HepG2 (cell line): ENCODE results near the gene EAF1. TPM values are rescaled to one million over a fixed set of nuclear protein-coding genes. Genes with fewer than 3 reads are reported as not detected.

Source experiments
- ATAC-seq: fragments of 200-7000 bp; cut with Tn5 transposase; 3 replicates; pipeline ENCODE4 v1.9.1; 2020; ENCODE audit warnings: mild to moderate bottlenecking, moderate library complexity
- BruUV-seq: library from RNA; stranded (reverse); fragments of 400-500 nt; replicated peaks from 2 replicates; lab custom pipeline; 2021; lab: Mats Ljungman, UMichigan
- CTCF ChIA-PET: fragments of 300-600 bp; formaldehyde crosslinking; extraction: SDS; loops from one replicate; lab custom pipeline; 2021; ENCODE audit warnings: low total read pairs, inconsistent platforms, low intra/inter-chr PET ratio; lab: Yijun Ruan, JAX
- POLR2A ChIA-PET: fragments of 350-600 bp; sonication (Branson Sonifier 250); formaldehyde crosslinking; loops from one replicate; lab custom pipeline; 2020; ENCODE audit warnings: antibody characterized with exemption, inconsistent platforms; lab: Yijun Ruan, JAX
- DNase-seq: peaks from one replicate; pipeline ENCODE4 v3.0.0-alpha.2; 2015; ENCODE audit warnings: low spot score
- FAIRE-seq: peaks from 3 replicates; lab custom pipeline; 2011; peaks lifted over from hg19 to GRCh38; lab: Jason Lieb, UNC
- H2AFZ ChIP-seq: one replicate; pipeline ENCODE4 v1.6.1; 2011; ENCODE audit warnings: low read length, inconsistent platforms
- H3K27ac ChIP-seq: fragments of 300-600 bp; 3 replicates; pipeline ENCODE4 v1.8.0; 2011; ENCODE audit warnings: mixed run types, mild to moderate bottlenecking, mixed read lengths, low read length, inconsistent platforms; ENCODE audit not compliant: insufficient read depth; ENCODE audit errors: extremely low read length
- H3K27me3 ChIP-seq, 2 experiments: fragments of 200-600 bp in 1 of 2; 2 replicates in 1 of 2; 3 replicates in 1 of 2; pipeline versions ENCODE4 v1.6.0 to v1.8.0; 2011; ENCODE audit warnings: low read length in 2 of 2, mild to moderate bottlenecking in 2 of 2, moderate library complexity in 2 of 2, inconsistent platforms in 1 of 2; ENCODE audit not compliant: insufficient read depth in 2 of 2, control insufficient read depth in 1 of 2
- H3K36me3 ChIP-seq, 2 experiments: fragments of 200-600 bp in 1 of 2; replicated peaks in 1 of 2; 2 replicates in 1 of 2; 3 replicates in 1 of 2; pipeline versions ENCODE4 v1.5.1 to v1.8.0; 2011; ENCODE audit warnings: low read length in 2 of 2, inconsistent platforms in 1 of 2; ENCODE audit not compliant: insufficient read depth in 2 of 2, control insufficient read depth in 1 of 2
- H3K4me1 ChIP-seq: 2 replicates; pipeline ENCODE4 v1.5.1; 2012; ENCODE audit warnings: low read length, inconsistent platforms; ENCODE audit not compliant: insufficient read depth
- H3K4me2 ChIP-seq: 2 replicates; pipeline ENCODE4 v1.6.0; 2011; ENCODE audit warnings: low read depth, low read length, inconsistent platforms
- H3K4me3 ChIP-seq, 3 experiments: fragments of 200-600 bp in 1 of 3; sonication (generic), shearing (Covaris generic) in 1 of 3; replicated peaks in 1 of 3; 2 replicates each; pipeline ENCODE4 v1.5.1; 2011 to 2016; ENCODE audit warnings: low read length in 3 of 3, inconsistent platforms in 2 of 3, low read depth in 2 of 3, mild to moderate bottlenecking in 2 of 3, control low read depth in 1 of 3, mixed read lengths in 1 of 3; ENCODE audit not compliant: insufficient read depth in 1 of 3
- H3K79me2 ChIP-seq: one replicate; pipeline ENCODE4 v1.6.1; 2011; ENCODE audit warnings: low read length, inconsistent platforms; ENCODE audit not compliant: insufficient read depth
- H3K9ac ChIP-seq: 2 replicates; pipeline ENCODE4 v1.6.0; 2011; ENCODE audit warnings: mild to moderate bottlenecking, low read depth, low read length, inconsistent platforms; ENCODE audit not compliant: insufficient read depth
- H3K9me3 ChIP-seq: 2 replicates; pipeline ENCODE4 v1.5.1; 2012; ENCODE audit warnings: mild to moderate bottlenecking, low read length
- H4K20me1 ChIP-seq: 2 replicates; pipeline ENCODE4 v1.6.0; 2011; ENCODE audit warnings: inconsistent platforms, mild to moderate bottlenecking, low read length, moderate library complexity; ENCODE audit not compliant: insufficient read depth
- AHR ChIP-seq: IDR thresholded peaks from 2 replicates; pipeline ENCODE4 v1.6.1; 2018; ENCODE audit warnings: missing genetic modification reagents, missing compliant biosample characterization
- CEBPG ChIP-seq: IDR thresholded peaks from 2 replicates; pipeline ENCODE4 v1.6.1; 2016
- CENPX ChIP-seq: sonication (generic); formaldehyde crosslinking; IDR thresholded peaks from 2 replicates; pipeline ENCODE4 v1.9.0; 2021; ENCODE audit warnings: mild to moderate bottlenecking, missing genetic modification reagents, moderate library complexity
- ELF3 ChIP-seq: IDR thresholded peaks from 2 replicates; pipeline ENCODE4 v1.6.1; 2016; ENCODE audit warnings: missing genetic modification reagents, missing compliant biosample characterization
- HNF4A ChIP-seq: sonication (generic); formaldehyde crosslinking; IDR thresholded peaks from 2 replicates; pipeline ENCODE4 v1.4.0; 2020; ENCODE audit warnings: missing genetic modification reagents
- ISL2 ChIP-seq: sonication (generic); formaldehyde crosslinking; IDR thresholded peaks from 2 replicates; pipeline ENCODE4 v1.5.0; 2020; ENCODE audit warnings: missing genetic modification reagents
- PHB2 ChIP-seq: fragments of 450-650 bp; IDR thresholded peaks from 2 replicates; pipeline ENCODE4 v1.6.1; 2018; ENCODE audit not compliant: partially characterized antibody
- RARG ChIP-seq: sonication (generic); formaldehyde crosslinking; IDR thresholded peaks from 2 replicates; pipeline ENCODE4 v1.4.0; 2020; ENCODE audit warnings: low read depth, mild to moderate bottlenecking, missing genetic modification reagents
- TOPORS ChIP-seq: sonication (generic); formaldehyde crosslinking; IDR thresholded peaks from 2 replicates; pipeline ENCODE4 v1.8.0; 2023; ENCODE audit warnings: mild to moderate bottlenecking, missing genetic modification reagents
- YY1 ChIP-seq: IDR thresholded peaks from 2 replicates; pipeline ENCODE4 v1.6.1; 2011; ENCODE audit warnings: low read length, low read depth, moderate library complexity, mild to moderate bottlenecking; ENCODE audit not compliant: insufficient read depth, insufficient replicate concordance
- ZBTB26 ChIP-seq: IDR thresholded peaks from 2 replicates; pipeline ENCODE4 v1.6.1; 2016; ENCODE audit warnings: missing compliant biosample characterization, missing genetic modification reagents, borderline replicate concordance
- ZNF121 ChIP-seq: sonication (generic); formaldehyde crosslinking; IDR thresholded peaks from 2 replicates; pipeline ENCODE4 v1.5.0; 2020; ENCODE audit warnings: mild to moderate bottlenecking, missing genetic modification reagents
- ZNF510 ChIP-seq: sonication (generic); formaldehyde crosslinking; IDR thresholded peaks from 2 replicates; pipeline ENCODE4 v1.4.0; 2020; ENCODE audit warnings: low read depth, mild to moderate bottlenecking, missing genetic modification reagents
- WGBS: methylation state at CpG from one replicate; pipeline ENCODE4 v1.1.6; 2017; ENCODE audit warnings: low lambda C conversion rate; 5-methylcytosine and 5-hydroxymethylcytosine counted together
- in situ Hi-C: cut with HindIII; loops from 2 replicates; pipeline ENCODE4 v1.10.0; 2017; ENCODE audit warnings: low pct_unique_long_range_greater_than_20kb; ENCODE audit not compliant: extremely low pct_ligation_motif_present
- intact Hi-C: fragments of 100-400 bp; cut with micrococcal nuclease; formaldehyde crosslinking; loops from one replicate; pipeline ENCODE4 v1.10.0; 2022; ENCODE audit not compliant: unreplicated experiment
- polyA plus RNA-seq, 8 experiments: library from polyadenylated mRNA; depleted of rRNA in 3 of 8; stranded (reverse) in 7 of 8; unstranded in 1 of 8; fragments of >200 nt; fragmentation: Illumina TruSeq in 4 of 8; extraction: Trizol in 4 of 8; gene quantifications; 2 replicates each; pipeline versions ENCODE4 v1.2.1 to v1.2.3, GENCODE V29; 2011 to 2016; ENCODE audit warnings: low read depth in 4 of 8, missing spikeins in 1 of 8, mixed read lengths in 1 of 8; ENCODE audit not compliant: insufficient read depth in 1 of 8
- total RNA-seq, 5 experiments: library from RNA; depleted of rRNA; stranded (reverse); fragments of >200 nt; fragmentation: Illumina TruSeq; extraction: Trizol; gene quantifications; 2 replicates each; pipeline ENCODE4 v1.2.3, GENCODE V29; 2016; ENCODE audit warnings: low read depth in 1 of 5
- TF ChIP-seq, protein P1 (sequence below): sonication (generic); formaldehyde crosslinking; IDR thresholded peaks from 2 replicates; pipeline ENCODE4 v1.9.0; 2022; ENCODE audit warnings: low read depth, missing genetic modification reagents

The EAF1 gene
- total and polyA plus RNA-seq, 2 of the 13 experiments (the other 11 are each of a cell fraction or from before 2014, with no cell fraction given): 8.1 to 30.0 TPM

GRCh38 chr3:15429080-15429479 is 1.7 kb downstream of the EAF1 start:
- WGBS: 75% methylated on average over 6 of the region's 6 CpGs
- H3K4me2 ChIP-seq: peak overlapping the region; percentile 92
- H3K9me3 ChIP-seq: no peaks in the 10 kb centered on the region
- H3K27ac ChIP-seq: no peak overlapping the region
- FAIRE-seq (no peak), ATAC-seq (no peak), DNase-seq (no peak)
- H4K20me1 ChIP-seq: peaks cover 4% of the 10 kb centered on the region; the same call in 1 of the 2 replicates
- H3K36me3 ChIP-seq: peaks cover 5 to 33% of the 10 kb centered on the region in 2 experiments
- peaks cover 37% of the 10 kb centered on the region for H3K4me1 ChIP-seq
- H2AFZ ChIP-seq: no peak overlapping the region
- peaks cover 0 to 5% of the 10 kb centered on the region in 2 experiments; a peak in 1 of 5 replicates for H3K27me3 ChIP-seq
- POLR2A ChIA-PET: no interaction called here
- no TSS peak for BruUV-seq
- intact Hi-C loops: no loop called here
- H3K4me3 ChIP-seq: peak overlapping the region; percentile 91 to 99 (median 97); a peak in 5 of 6 replicates
- CTCF ChIA-PET: no interaction called here
- TF ChIP-seq ZNF121 (CRISPR knock-in tag) (peak; percentile 90), TOPORS (CRISPR knock-in tag) (no peak)
- H3K9ac ChIP-seq: peak overlapping the region; percentile 93; the same call in 1 of the 2 replicates
- in situ Hi-C loops: loop anchor here (5.0 kb wide), 1 partner anchor 128 kb away; no protein-coding TSS in a partner anchor
- peaks cover 68% of the 10 kb centered on the region for H3K79me2 ChIP-seq

DNA sequence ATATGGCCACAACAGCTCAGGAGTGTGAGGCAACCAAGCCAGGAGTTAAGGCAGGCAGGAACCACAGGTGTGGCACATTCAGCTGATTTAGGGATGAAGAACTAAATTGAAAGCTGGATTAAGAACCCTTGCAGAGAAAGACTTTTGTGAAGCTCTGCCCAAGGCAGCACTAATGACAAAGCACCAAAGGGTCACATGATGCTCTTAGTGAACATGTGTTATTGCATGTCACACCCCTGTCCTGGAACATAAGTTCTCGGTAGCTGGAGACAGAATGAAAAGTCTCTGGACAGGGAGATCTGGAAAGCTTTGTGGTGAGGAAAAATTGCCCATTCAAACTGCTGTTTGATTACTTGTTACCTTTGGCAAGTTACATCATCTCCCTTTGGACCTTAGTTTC is 3.2 kb downstream of the EAF1 start:
- H4K20me1 ChIP-seq: peaks cover 4% of the 10 kb centered on the region; the same call in 1 of the 2 replicates
- TF ChIP-seq, protein P1, sequence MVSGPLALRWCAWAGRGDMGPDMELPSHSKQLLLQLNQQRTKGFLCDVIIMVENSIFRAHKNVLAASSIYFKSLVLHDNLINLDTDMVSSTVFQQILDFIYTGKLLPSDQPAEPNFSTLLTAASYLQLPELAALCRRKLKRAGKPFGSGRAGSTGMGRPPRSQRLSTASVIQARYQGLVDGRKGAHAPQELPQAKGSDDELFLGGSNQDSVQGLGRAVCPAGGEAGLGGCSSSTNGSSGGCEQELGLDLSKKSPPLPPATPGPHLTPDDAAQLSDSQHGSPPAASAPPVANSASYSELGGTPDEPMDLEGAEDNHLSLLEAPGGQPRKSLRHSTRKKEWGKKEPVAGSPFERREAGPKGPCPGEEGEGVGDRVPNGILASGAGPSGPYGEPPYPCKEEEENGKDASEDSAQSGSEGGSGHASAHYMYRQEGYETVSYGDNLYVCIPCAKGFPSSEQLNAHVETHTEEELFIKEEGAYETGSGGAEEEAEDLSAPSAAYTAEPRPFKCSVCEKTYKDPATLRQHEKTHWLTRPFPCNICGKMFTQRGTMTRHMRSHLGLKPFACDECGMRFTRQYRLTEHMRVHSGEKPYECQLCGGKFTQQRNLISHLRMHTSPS: no peak
- TF ChIP-seq ELF3 (CRISPR knock-in tag): no peak
- no peak for TF ChIP-seq ZBTB26 (CRISPR knock-in tag)
- TF ChIP-seq ISL2 (CRISPR knock-in tag): no peak
- no peak for TF ChIP-seq AHR (CRISPR knock-in tag)
- no peak for TF ChIP-seq CEBPG (CRISPR knock-in tag)
- TF ChIP-seq ZNF510 (CRISPR knock-in tag): no peak
- no peak for TF ChIP-seq YY1
- TF ChIP-seq RARG: no peak
- no peak for TF ChIP-seq HNF4A (CRISPR knock-in tag)
- no peak for TF ChIP-seq CENPX
- TF ChIP-seq PHB2: no peak
- TF ChIP-seq, all 625 proteins: peak for 0
- DNase-seq: no peak
- no peak overlapping the region for H2AFZ ChIP-seq
- intact Hi-C loops: no loop called here
- no TSS peak for BruUV-seq
- peaks cover 12 to 45% of the 10 kb centered on the region in 2 experiments for H3K36me3 ChIP-seq
- no peak overlapping the region for H3K9ac ChIP-seq
- no peaks in the 10 kb centered on the region for H3K9me3 ChIP-seq
- no peak for ATAC-seq
- POLR2A ChIA-PET: no interaction called here
- no peak overlapping the region for H3K4me2 ChIP-seq
- no peak overlapping the region for H3K4me3 ChIP-seq
- 100% methylated on average over 1 of the region's 1 CpG for WGBS
- in situ Hi-C loops: no loop called here
- no peak for FAIRE-seq
- CTCF ChIA-PET: no interaction called here
- H3K27me3 ChIP-seq: peaks cover 0 to 5% of the 10 kb centered on the region in 2 experiments; a peak in 1 of 5 replicates
- peaks cover 63% of the 10 kb centered on the region for H3K79me2 ChIP-seq
- H3K4me1 ChIP-seq: peaks cover 35% of the 10 kb centered on the region
- no peak overlapping the region for H3K27ac ChIP-seq
